MCF 10A (cell line): ENCODE measurements around the gene SLC23A1. TPM values are rescaled to one million over a fixed set of nuclear protein-coding genes. Genes with fewer than 3 reads are reported as not detected.
A peak's percentile ranks its signal among the peaks of the same experiment; 100 is the strongest.

ENCODE experiments used
- BruUV-seq: library from RNA; stranded (reverse); fragments of 400-500 nt; replicated peaks from 2 replicates; lab custom pipeline; 2021; lab: Mats Ljungman, UMichigan
- CTCF ChIA-PET: fragments of 300-600 bp; sonication (Branson Sonifier 250); formaldehyde crosslinking; extraction: SDS; loops from one replicate; lab custom pipeline; 2021; ENCODE audit warnings: antibody characterized with exemption, inconsistent platforms; lab: Yijun Ruan, JAX
- POLR2A ChIA-PET: fragments of 300-600, 350-650 bp; sonication (Branson Sonifier 250); formaldehyde crosslinking; extraction: SDS; loops from one replicate; lab custom pipeline; 2020; ENCODE audit warnings: antibody characterized with exemption, inconsistent platforms; lab: Yijun Ruan, JAX
- DNase-seq: peaks from one replicate; pipeline ENCODE4 v3.0.0-alpha.2; 2018; ENCODE audit not compliant: unreplicated experiment
- H3K27ac Mint-ChIP-seq: one replicate; pipeline ENCODE4 v1.8.0; 2022; ENCODE audit warnings: mild to moderate bottlenecking, low read depth, mixed read lengths; ENCODE audit not compliant: unreplicated experiment
- H3K27me3 Mint-ChIP-seq: one replicate; pipeline ENCODE4 v1.8.0; 2022; ENCODE audit warnings: mixed read lengths; ENCODE audit not compliant: insufficient read depth, unreplicated experiment
- H3K36me3 Mint-ChIP-seq: one replicate; pipeline ENCODE4 v1.8.0; 2022; ENCODE audit warnings: mild to moderate bottlenecking, moderate library complexity, mixed read lengths; ENCODE audit not compliant: insufficient read depth, unreplicated experiment
- H3K4me1 Mint-ChIP-seq: one replicate; pipeline ENCODE4 v1.8.0; 2022; ENCODE audit warnings: mixed read lengths; ENCODE audit not compliant: insufficient read depth, unreplicated experiment
- H3K4me3 Mint-ChIP-seq: one replicate; pipeline ENCODE4 v1.8.0; 2022; ENCODE audit warnings: mild to moderate bottlenecking, moderate library complexity, mixed read lengths; ENCODE audit not compliant: unreplicated experiment
- H3K9me3 Mint-ChIP-seq: one replicate; pipeline ENCODE4 v1.8.0; 2022; ENCODE audit warnings: mixed read lengths; ENCODE audit not compliant: unreplicated experiment
- intact Hi-C: fragments of 100-400 bp; cut with micrococcal nuclease; formaldehyde crosslinking; loops from 2 replicates; pipeline ENCODE4 v1.14.1; 2022
- total RNA-seq: library from RNA; stranded (reverse); gene quantifications from 2 replicates; pipeline ENCODE4 v1.2.3, GENCODE V29; 2022
- TF ChIP-seq, protein P1 (sequence below): fragments of 200-600 bp; IDR thresholded peaks from one replicate; pipeline ENCODE4 v1.8.0; 2022; ENCODE audit warnings: antibody characterized with exemption, mild to moderate bottlenecking; ENCODE audit not compliant: unreplicated experiment

SLC23A1 gene
- total RNA-seq, 1 experiment from 2014 or later, result not detected

DNA sequence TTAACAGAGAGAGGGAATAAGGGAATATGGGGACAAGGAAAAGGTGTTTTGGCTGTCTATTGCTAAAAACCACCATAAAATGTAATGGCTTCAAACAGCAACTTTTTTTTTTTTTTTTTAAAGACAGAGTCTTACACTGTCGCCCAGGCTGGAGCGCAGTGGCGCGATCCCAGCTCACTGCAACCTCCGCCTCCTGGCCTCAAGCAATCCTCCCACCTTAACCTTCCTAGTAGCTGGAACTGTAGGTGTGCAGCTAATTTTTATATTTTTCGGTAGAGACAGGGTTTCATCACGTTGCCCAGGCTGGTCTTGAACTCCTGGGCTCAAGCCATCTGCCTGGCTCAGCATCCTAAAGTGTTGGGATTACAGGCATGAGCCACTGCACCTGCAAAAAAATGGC is 25.1 kb upstream of the SLC23A1 start:
- no peaks in the 10 kb centered on the region for H3K27me3 Mint-ChIP-seq
- intact Hi-C loops, result no loop called here
- H3K4me1 Mint-ChIP-seq, result peaks cover 15% of the 10 kb centered on the region
- ChIA-PET POLR2A (no interaction called here), CTCF (interaction anchor here (2.5 to 11.5 kb wide), 2 partner anchors 14 to 106 kb away, joined by 13 to 111 read pairs; no protein-coding TSS in a partner anchor)
- H3K4me3 Mint-ChIP-seq, result no peak overlapping the region
- no peaks in the 10 kb centered on the region for H3K9me3 Mint-ChIP-seq
- DNase-seq, result no peak
- peaks cover 8% of the 10 kb centered on the region for H3K36me3 Mint-ChIP-seq
- H3K27ac Mint-ChIP-seq, result no peak overlapping the region
- BruUV-seq, result no TSS peak
- TF ChIP-seq, protein P1, sequence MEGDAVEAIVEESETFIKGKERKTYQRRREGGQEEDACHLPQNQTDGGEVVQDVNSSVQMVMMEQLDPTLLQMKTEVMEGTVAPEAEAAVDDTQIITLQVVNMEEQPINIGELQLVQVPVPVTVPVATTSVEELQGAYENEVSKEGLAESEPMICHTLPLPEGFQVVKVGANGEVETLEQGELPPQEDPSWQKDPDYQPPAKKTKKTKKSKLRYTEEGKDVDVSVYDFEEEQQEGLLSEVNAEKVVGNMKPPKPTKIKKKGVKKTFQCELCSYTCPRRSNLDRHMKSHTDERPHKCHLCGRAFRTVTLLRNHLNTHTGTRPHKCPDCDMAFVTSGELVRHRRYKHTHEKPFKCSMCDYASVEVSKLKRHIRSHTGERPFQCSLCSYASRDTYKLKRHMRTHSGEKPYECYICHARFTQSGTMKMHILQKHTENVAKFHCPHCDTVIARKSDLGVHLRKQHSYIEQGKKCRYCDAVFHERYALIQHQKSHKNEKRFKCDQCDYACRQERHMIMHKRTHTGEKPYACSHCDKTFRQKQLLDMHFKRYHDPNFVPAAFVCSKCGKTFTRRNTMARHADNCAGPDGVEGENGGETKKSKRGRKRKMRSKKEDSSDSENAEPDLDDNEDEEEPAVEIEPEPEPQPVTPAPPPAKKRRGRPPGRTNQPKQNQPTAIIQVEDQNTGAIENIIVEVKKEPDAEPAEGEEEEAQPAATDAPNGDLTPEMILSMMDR, result no peak

DNA sequence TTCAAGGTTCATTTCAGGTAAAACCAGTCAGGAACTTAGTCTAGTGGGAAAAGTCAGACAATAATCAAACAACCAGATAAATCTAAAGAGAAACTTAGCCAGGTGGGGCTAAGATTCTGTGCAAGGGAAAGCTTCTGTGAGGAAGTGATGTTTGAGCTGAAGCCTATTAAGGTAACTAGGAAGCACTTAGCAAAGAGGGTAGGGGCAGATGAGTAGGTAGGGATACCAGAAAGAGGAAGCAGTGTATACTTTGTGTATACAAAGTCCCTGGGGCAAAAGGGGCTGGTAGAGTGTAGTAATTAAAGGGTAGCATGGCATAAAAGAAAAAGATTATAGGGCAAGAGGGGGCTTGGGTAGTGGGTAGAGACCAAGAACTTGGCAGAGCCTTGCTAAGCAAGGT is 24.4 kb upstream of the SLC23A1 start:
- peaks cover 22% of the 10 kb centered on the region for H3K4me1 Mint-ChIP-seq
- H3K27ac Mint-ChIP-seq, result no peak overlapping the region
- no TSS peak for BruUV-seq
- no peaks in the 10 kb centered on the region for H3K9me3 Mint-ChIP-seq
- no peaks in the 10 kb centered on the region for H3K27me3 Mint-ChIP-seq
- CTCF ChIA-PET, result interaction anchor here (1.1 to 11.5 kb wide), 3 partner anchors 14 to 203 kb away, joined by 3 to 111 read pairs (median 13); no protein-coding TSS in a partner anchor
- TF ChIP-seq, protein P1, result no peak
- no peak for DNase-seq
- intact Hi-C loops, result no loop called here
- POLR2A ChIA-PET, result no interaction called here
- H3K4me3 Mint-ChIP-seq, result no peak overlapping the region
- H3K36me3 Mint-ChIP-seq, result peaks cover 8% of the 10 kb centered on the region

DNA sequence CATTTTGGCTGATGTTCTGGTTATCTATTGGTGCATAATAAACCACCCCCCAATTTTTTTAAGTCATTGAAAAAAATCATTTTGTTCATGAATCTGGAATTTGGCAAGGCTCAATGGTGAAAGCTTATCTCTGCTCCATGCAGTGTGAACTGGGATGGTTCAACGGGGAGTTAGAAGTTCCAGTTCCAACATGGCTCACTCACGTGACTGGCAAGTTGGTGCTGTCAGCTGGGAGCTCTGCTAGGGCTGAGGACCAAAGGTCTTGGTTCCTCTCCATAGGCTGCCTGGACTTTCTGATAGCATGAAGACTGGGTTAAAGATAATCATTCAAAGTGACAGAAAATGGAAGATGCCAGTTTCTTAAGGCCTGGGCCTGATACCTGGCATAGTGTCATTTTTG is 23.9 kb upstream of the SLC23A1 start:
- intact Hi-C loops, result no loop called here
- POLR2A ChIA-PET, result interaction anchor here (0.9 to 1.2 kb wide), 3 partner anchors 9 to 12 kb away, joined by 3 to 4 read pairs (median 3); no protein-coding TSS in a partner anchor
- CTCF ChIA-PET, result interaction anchor here (1.1 to 11.5 kb wide), 3 partner anchors 15 to 204 kb away, joined by 3 to 111 read pairs (median 13); no protein-coding TSS in a partner anchor
- H3K36me3 Mint-ChIP-seq, result peaks cover 11% of the 10 kb centered on the region
- BruUV-seq, result no TSS peak
- no peak overlapping the region for H3K27ac Mint-ChIP-seq
- no peak overlapping the region for H3K4me3 Mint-ChIP-seq
- H3K4me1 Mint-ChIP-seq, result peaks cover 23% of the 10 kb centered on the region
- TF ChIP-seq, protein P1, result no peak
- no peaks in the 10 kb centered on the region for H3K9me3 Mint-ChIP-seq
- no peaks in the 10 kb centered on the region for H3K27me3 Mint-ChIP-seq
- DNase-seq, result no peak

DNA sequence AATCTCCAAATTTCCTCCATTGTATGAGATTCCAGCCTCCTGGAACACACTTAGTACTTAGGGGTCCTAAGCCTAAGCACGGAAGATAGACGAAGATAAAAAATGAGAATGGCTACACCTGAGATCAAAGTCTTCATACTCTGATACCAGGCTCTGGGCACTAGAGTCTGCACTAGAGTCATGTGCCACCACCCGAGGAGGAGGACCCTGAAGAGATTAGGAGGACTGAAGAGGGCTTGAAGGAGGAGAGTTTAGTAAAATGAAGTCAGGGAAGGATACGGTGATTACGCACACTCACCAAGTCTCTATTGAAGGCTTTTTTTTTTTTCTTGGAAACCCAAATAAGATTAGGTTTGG is 21.4 kb upstream of the SLC23A1 start:
- TF ChIP-seq, protein P1, result no peak
- no peak for DNase-seq
- Mint-ChIP-seq H3K36me3 (peaks cover 29% of the 10 kb centered on the region), H3K4me3 (peak overlapping the region; percentile 97), H3K27ac (peak overlapping the region; percentile 99), H3K9me3 (no peaks in the 10 kb centered on the region), H3K27me3 (no peaks in the 10 kb centered on the region), H3K4me1 (peaks cover 23% of the 10 kb centered on the region)
- TSS peak; percentile 94 for BruUV-seq
- CTCF ChIA-PET, result interaction anchor here (1.5 to 11.5 kb wide), 2 partner anchors 11 to 18 kb away, joined by 4 to 111 read pairs; no protein-coding TSS in a partner anchor
- intact Hi-C loops, result no loop called here
- POLR2A ChIA-PET, result interaction anchor here (0.7 to 2.3 kb wide), 10 partner anchors 10 to 158 kb away, joined by 3 to 21 read pairs (median 6); partner anchors contain the start of genes DNAJC18, PAIP2 and STING1
